CD14-positive monocyte (primary cell): Measurements from ENCODE around the gene GHDC. TPM values are rescaled to one million over a fixed set of nuclear protein-coding genes. Genes with fewer than 3 reads are reported as not detected.

Experiments used
- DNase-seq, 3 donors: peaks; one replicate each; pipeline ENCODE4 v3.0.0-alpha.2; 2011 to 2022
- H2AFZ ChIP-seq: 2 replicates; pipeline ENCODE4 v1.6.0; 2012; ENCODE audit warnings: mild to moderate bottlenecking, low read depth, low read length, inconsistent platforms; ENCODE audit not compliant: insufficient read depth, poor library complexity, severe bottlenecking
- H3K27ac ChIP-seq, 2 donors: 1 replicate in 1 of 2; 2 replicates in 1 of 2; pipeline ENCODE4 v1.5.1; 2012 to 2013; ENCODE audit warnings: low read length in 2 of 2, control low read depth in 1 of 2, inconsistent platforms in 1 of 2, low read depth in 1 of 2, mild to moderate bottlenecking in 1 of 2
- H3K27me3 ChIP-seq, 2 donors: one replicate each; pipeline versions ENCODE4 v1.6.0 to v1.6.1; 2011 to 2013; ENCODE audit warnings: low read length in 2 of 2; ENCODE audit not compliant: control insufficient read depth in 2 of 2, insufficient read depth in 2 of 2
- H3K36me3 ChIP-seq, 2 donors: replicated peaks in 1 of 2; 1 replicate in 1 of 2; 2 replicates in 1 of 2; pipeline versions ENCODE4 v1.5.1 to v1.6.1; 2012 to 2013; ENCODE audit warnings: low read length in 2 of 2, control low read depth in 1 of 2, inconsistent platforms in 1 of 2, mild to moderate bottlenecking in 1 of 2; ENCODE audit not compliant: insufficient read depth in 2 of 2, control insufficient read depth in 1 of 2
- H3K4me1 ChIP-seq, 2 donors: 1 replicate in 1 of 2; 2 replicates in 1 of 2; pipeline versions ENCODE4 v1.5.1 to v1.6.1; 2012 to 2013; ENCODE audit warnings: low read length in 2 of 2, control low read depth in 1 of 2, inconsistent platforms in 1 of 2, mild to moderate bottlenecking in 1 of 2, moderate library complexity in 1 of 2; ENCODE audit not compliant: insufficient read depth in 2 of 2, control insufficient read depth in 1 of 2
- H3K4me2 ChIP-seq: replicated peaks from 2 replicates; pipeline ENCODE3; 2012; ENCODE audit warnings: low read length, moderate library complexity, mild to moderate bottlenecking; ENCODE audit not compliant: poor library complexity, severe bottlenecking; ENCODE audit errors: extremely low read depth
- H3K4me3 ChIP-seq, 3 experiments: fragments of 200-600 bp in 1 of 3; sonication (generic) in 1 of 3; replicated peaks in 1 of 3; 1 replicate in 2 of 3; 2 replicates in 1 of 3; pipeline ENCODE4 v1.5.1; 2011 to 2013; ENCODE audit warnings: low read length in 3 of 3, mild to moderate bottlenecking in 3 of 3, control low read depth in 2 of 3, low read depth in 2 of 3, inconsistent platforms in 1 of 3, moderate library complexity in 1 of 3
- H3K79me2 ChIP-seq: 2 replicates; pipeline ENCODE4 v1.6.0; 2012; ENCODE audit warnings: mild to moderate bottlenecking, control low read depth, inconsistent platforms, low read length, moderate library complexity; ENCODE audit not compliant: insufficient read depth
- H3K9ac ChIP-seq: 2 replicates; pipeline ENCODE4 v1.6.0; 2017; ENCODE audit warnings: low read length, mild to moderate bottlenecking; ENCODE audit not compliant: insufficient read depth, poor library complexity, severe bottlenecking
- H3K9me3 ChIP-seq, 2 donors: replicated peaks in 1 of 2; 1 replicate in 1 of 2; 2 replicates in 1 of 2; pipeline versions ENCODE4 v1.5.1 to v1.6.1; 2012 to 2013; ENCODE audit warnings: low read length in 2 of 2, control low read depth in 1 of 2; ENCODE audit not compliant: control insufficient read depth in 1 of 2, insufficient read depth in 1 of 2
- H4K20me1 ChIP-seq: 2 replicates; pipeline ENCODE4 v1.6.0; 2012; ENCODE audit warnings: mild to moderate bottlenecking, low read length, control low read depth, moderate library complexity; ENCODE audit not compliant: insufficient read depth
- H3K27ac Mint-ChIP-seq, 7 donors: one replicate each; pipeline ENCODE4 v1.8.0; 2020; ENCODE audit warnings: mild to moderate bottlenecking in 7 of 7, mixed read lengths in 7 of 7, moderate library complexity in 6 of 7, inconsistent platforms in 2 of 7
- H3K27me3 Mint-ChIP-seq, 3 donors: one replicate each; pipeline ENCODE4 v1.8.0; 2021 to 2022; ENCODE audit warnings: low read depth in 3 of 3, mild to moderate bottlenecking in 3 of 3, mixed read lengths in 3 of 3, moderate library complexity in 3 of 3, inconsistent platforms in 1 of 3
- H3K36me3 Mint-ChIP-seq, 2 donors: one replicate each; pipeline ENCODE4 v1.8.0; 2020; ENCODE audit warnings: mixed read lengths in 2 of 2, inconsistent platforms in 1 of 2, mild to moderate bottlenecking in 1 of 2
- H3K4me1 Mint-ChIP-seq: one replicate; pipeline ENCODE4 v1.8.0; 2020; ENCODE audit warnings: mild to moderate bottlenecking, mixed read lengths
- H3K4me3 Mint-ChIP-seq, 2 donors: one replicate each; pipeline ENCODE4 v1.8.0; 2020; ENCODE audit warnings: mild to moderate bottlenecking in 2 of 2, mixed read lengths in 2 of 2, moderate library complexity in 1 of 2
- H3K9me3 Mint-ChIP-seq, 7 donors: one replicate each; pipeline ENCODE4 v1.8.0; 2020 to 2022; ENCODE audit warnings: mixed read lengths in 7 of 7, mild to moderate bottlenecking in 6 of 7, moderate library complexity in 6 of 7, inconsistent platforms in 2 of 7
- WGBS: methylation state at CpG from one replicate; pipeline ENCODE4 v1.1.5; 2013; ENCODE audit warnings: missing lambda C conversion rate; ENCODE audit not compliant: insufficient coverage; 5-methylcytosine and 5-hydroxymethylcytosine counted together
- intact Hi-C, 2 donors: fragments of 100-400 bp; cut with micrococcal nuclease; formaldehyde crosslinking; loops; one replicate each; pipeline versions ENCODE4 v1.15.0 to v1.15.1; 2023
- polyA plus RNA-seq, 3 donors: library from polyadenylated mRNA; depleted of rRNA in 1 of 3; unstranded in 2 of 3; stranded (reverse) in 1 of 3; fragments of 300-500 nt in 2 of 3; fragments of >200 nt in 1 of 3; fragmentation: Illumina TruSeq in 2 of 3; gene quantifications; 1 replicate in 2 of 3; 2 replicates in 1 of 3; pipeline ENCODE4 v1.2.3, GENCODE V29; 2012 to 2021
- TF ChIP-seq, protein P1 (sequence below): fragments of 200-600 bp; IDR thresholded peaks from one replicate; pipeline ENCODE4 v1.8.0; 2022; ENCODE audit warnings: antibody characterized with exemption, mild to moderate bottlenecking

The GHDC gene
- polyA plus RNA-seq, 3 donors, result 20.0 to 31.6 (median 20.6) TPM

DNA sequence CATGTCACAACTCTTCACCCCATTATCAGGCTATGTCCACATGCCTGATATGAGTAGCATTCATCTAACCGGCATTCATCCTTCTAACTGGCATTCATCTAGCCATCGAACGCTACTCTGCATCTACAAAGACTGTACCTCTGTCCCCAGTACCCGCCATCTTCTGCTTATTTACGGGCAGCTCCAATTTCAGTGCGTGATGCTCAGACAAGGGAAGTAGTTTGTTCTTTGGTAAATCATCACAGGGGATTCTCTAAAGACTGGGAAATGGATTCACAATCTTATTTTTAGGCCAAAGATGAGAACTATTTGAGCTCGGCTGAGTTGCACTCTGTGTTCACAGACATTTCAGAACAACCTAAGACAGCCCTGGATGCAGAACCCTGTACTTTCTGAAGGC, 42.5 kb upstream of the GHDC start:
- Histone ChIP-seq H3K79me2 (peaks cover 98% of the 10 kb centered on the region), H3K4me3 (no peak overlapping the region), H3K9ac (no peak overlapping the region), H3K4me2 (no peak overlapping the region), H3K9me3 (no peaks in the 10 kb centered on the region), H3K4me1 (no peaks in the 10 kb centered on the region), H2AFZ (no peak overlapping the region), H4K20me1 (peaks cover 98% of the 10 kb centered on the region), H3K27me3 (no peaks in the 10 kb centered on the region), H3K27ac (no peak overlapping the region), H3K36me3 (peaks cover 2% of the 10 kb centered on the region in 2 donors)
- TF ChIP-seq, protein P1, sequence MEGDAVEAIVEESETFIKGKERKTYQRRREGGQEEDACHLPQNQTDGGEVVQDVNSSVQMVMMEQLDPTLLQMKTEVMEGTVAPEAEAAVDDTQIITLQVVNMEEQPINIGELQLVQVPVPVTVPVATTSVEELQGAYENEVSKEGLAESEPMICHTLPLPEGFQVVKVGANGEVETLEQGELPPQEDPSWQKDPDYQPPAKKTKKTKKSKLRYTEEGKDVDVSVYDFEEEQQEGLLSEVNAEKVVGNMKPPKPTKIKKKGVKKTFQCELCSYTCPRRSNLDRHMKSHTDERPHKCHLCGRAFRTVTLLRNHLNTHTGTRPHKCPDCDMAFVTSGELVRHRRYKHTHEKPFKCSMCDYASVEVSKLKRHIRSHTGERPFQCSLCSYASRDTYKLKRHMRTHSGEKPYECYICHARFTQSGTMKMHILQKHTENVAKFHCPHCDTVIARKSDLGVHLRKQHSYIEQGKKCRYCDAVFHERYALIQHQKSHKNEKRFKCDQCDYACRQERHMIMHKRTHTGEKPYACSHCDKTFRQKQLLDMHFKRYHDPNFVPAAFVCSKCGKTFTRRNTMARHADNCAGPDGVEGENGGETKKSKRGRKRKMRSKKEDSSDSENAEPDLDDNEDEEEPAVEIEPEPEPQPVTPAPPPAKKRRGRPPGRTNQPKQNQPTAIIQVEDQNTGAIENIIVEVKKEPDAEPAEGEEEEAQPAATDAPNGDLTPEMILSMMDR, result no peak
- Mint-ChIP-seq H3K27me3 (no peaks in the 10 kb centered on the region), H3K4me3 (no peak overlapping the region), H3K9me3 (no peaks in the 10 kb centered on the region), H3K4me1 (peaks cover 13% of the 10 kb centered on the region), H3K36me3 (peaks cover 0 to 7% of the 10 kb centered on the region in 2 donors), H3K27ac (peak overlapping the region in 1 of 7 donors; percentile 38)
- DNase-seq, result no peak
- WGBS, result 96% methylated on average over 3 of the region's 7 CpGs
- intact Hi-C loops, result no loop called here

DNA sequence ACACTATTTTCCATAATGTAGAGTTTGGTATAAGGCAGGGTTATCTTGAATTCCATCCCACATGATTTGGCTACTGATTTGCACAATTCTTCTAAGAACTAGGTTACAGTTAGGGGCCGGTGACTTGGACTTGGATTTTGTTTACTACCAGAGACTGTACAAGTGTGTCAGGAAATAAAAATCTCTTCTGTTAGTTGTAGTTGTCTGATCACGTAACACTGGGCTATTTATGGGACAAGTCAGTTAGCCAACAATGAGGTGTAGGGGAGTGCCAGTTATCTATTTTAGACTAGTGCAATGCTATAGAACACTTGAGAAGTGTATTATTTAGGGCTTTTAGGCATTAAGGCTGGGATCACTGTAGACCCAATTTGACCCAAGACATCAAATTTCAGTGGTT, 39.7 kb upstream of the GHDC start:
- H3K9me3 Mint-ChIP-seq, result no peaks in the 10 kb centered on the region
- WGBS, result 0% methylated on average over 1 of the region's 2 CpGs
- Histone ChIP-seq H3K79me2 (peaks cover 90% of the 10 kb centered on the region), H3K27ac (no peak overlapping the region), H3K9ac (no peak overlapping the region), H3K4me2 (no peak overlapping the region), H3K4me3 (no peak overlapping the region), H3K4me1 (no peaks in the 10 kb centered on the region), H4K20me1 (peaks cover 77% of the 10 kb centered on the region), H3K36me3 (peaks cover 4 to 14% of the 10 kb centered on the region in 2 donors), H2AFZ (no peak overlapping the region), H3K9me3 (no peaks in the 10 kb centered on the region), H3K27me3 (no peaks in the 10 kb centered on the region)
- H3K36me3 Mint-ChIP-seq, result peaks cover 12 to 13% of the 10 kb centered on the region in 2 donors
- peak overlapping the region in 1 of 7 donors; percentile 32 for H3K27ac Mint-ChIP-seq
- no peak for DNase-seq
- TF ChIP-seq, protein P1, result no peak
- no peaks in the 10 kb centered on the region for H3K27me3 Mint-ChIP-seq
- H3K4me1 Mint-ChIP-seq, result peaks cover 14% of the 10 kb centered on the region
- intact Hi-C loops, result no loop called here
- H3K4me3 Mint-ChIP-seq, result no peak overlapping the region
